Measurements from ENCODE around the gene HS2ST1. TPM values are rescaled to one million over a fixed set of nuclear protein-coding genes. Genes with fewer than 3 reads are reported as not detected.

HS2ST1 gene
- total and polyA plus RNA-seq, 2 experiments from 2014 or later = 6.7 to 17.1 TPM

DNA sequence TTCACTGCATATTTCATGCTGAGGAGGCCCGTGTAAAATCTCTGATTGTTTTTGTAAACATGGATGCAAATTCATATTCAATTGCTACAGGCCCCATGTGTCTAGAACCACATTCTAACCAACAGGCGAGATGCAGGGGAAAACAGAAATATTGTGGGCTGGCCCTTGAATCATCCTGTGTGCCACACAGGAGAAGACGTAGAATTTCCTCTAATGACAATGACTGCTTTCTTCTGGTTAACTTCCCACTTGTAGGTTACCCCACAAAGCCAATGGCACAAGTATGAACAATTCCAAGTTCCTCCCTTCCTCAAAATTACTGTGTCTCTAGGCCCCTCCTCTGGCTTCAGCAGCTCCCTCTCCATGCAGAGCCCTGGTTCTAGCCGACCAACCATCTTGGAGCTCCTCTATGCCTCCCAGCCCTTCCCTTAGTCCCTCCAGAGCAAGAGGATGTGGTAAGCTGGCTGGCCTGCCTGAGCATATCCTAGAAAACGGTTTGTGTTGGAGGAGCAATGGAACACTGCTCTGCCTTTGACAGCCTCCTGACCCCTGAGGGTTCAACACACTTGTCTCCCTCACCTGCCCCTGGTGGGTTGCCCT lies 205.2 kb downstream of the HS2ST1 start:
- no peak overlapping the region for H3K27ac Mint-ChIP-seq

DNA sequence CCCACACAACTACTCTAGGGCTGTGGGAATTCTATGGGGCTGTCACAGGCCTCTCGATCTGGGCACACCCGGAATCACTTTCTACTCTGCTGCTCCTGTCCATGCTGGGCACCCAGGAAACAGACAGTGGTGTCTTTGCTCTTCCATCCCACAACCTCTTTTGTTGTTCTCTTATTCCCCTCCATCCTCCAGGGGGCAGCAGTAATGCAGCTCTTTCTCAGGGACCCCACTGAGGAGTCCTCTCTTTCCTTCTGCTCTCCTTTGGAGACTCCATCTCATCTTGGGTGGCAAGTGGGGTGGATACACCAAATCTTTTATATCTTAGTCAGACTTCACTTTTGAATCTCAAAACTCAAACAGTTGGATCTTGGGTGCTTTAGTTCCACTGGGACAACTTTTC lies 206.3 kb downstream of the HS2ST1 start:
- no peaks in the 10 kb centered on the region for H3K9me3 Mint-ChIP-seq
- H3F3A ChIP-seq (replicated peaks; ENCODE audit: low read depth) = no peaks in the 10 kb centered on the region; the same call in 1 of the 2 replicates
- H3K4me3 ChIP-seq = no peak overlapping the region
- H3K4me2 ChIP-seq = no peak overlapping the region
- H3K9me2 ChIP-seq (ENCODE audit: insufficient read depth) = peaks cover 4% of the 10 kb centered on the region; the same call in 1 of the 2 replicates
- no peak overlapping the region for H2AFZ ChIP-seq
- peaks cover 11% of the 10 kb centered on the region for H3K4me1 Mint-ChIP-seq
- peaks cover 6% of the 10 kb centered on the region for H3K27me3 Mint-ChIP-seq (ENCODE audit: insufficient read depth, low read depth, poor library complexity)
- H3K27ac Mint-ChIP-seq = no peak overlapping the region
- no peak overlapping the region for H3K27ac ChIP-seq (ENCODE audit: low read depth)
- H4K20me1 ChIP-seq (replicated peaks; ENCODE audit: insufficient read depth) = no peaks in the 10 kb centered on the region
- no peaks in the 10 kb centered on the region for H3K27me3 ChIP-seq (ENCODE audit: insufficient read depth)
- no peaks in the 10 kb centered on the region for H3K36me3 Mint-ChIP-seq (ENCODE audit: low read depth)
- H3K4me3 Mint-ChIP-seq = no peak overlapping the region
- no peaks in the 10 kb centered on the region for H3K36me3 ChIP-seq (ENCODE audit: insufficient read depth)
- H3K79me2 ChIP-seq (replicated peaks; ENCODE audit: insufficient read depth) = no peaks in the 10 kb centered on the region
- TF ChIP-seq, protein P1, sequence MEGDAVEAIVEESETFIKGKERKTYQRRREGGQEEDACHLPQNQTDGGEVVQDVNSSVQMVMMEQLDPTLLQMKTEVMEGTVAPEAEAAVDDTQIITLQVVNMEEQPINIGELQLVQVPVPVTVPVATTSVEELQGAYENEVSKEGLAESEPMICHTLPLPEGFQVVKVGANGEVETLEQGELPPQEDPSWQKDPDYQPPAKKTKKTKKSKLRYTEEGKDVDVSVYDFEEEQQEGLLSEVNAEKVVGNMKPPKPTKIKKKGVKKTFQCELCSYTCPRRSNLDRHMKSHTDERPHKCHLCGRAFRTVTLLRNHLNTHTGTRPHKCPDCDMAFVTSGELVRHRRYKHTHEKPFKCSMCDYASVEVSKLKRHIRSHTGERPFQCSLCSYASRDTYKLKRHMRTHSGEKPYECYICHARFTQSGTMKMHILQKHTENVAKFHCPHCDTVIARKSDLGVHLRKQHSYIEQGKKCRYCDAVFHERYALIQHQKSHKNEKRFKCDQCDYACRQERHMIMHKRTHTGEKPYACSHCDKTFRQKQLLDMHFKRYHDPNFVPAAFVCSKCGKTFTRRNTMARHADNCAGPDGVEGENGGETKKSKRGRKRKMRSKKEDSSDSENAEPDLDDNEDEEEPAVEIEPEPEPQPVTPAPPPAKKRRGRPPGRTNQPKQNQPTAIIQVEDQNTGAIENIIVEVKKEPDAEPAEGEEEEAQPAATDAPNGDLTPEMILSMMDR (conservative IDR thresholded peaks at IDR 0.05; ENCODE audit: low read depth in 2 of 2) = peak; percentile 57 to 71
- TF ChIP-seq JUNB (IDR thresholded peaks at IDR 0.05; ENCODE audit: unreplicated experiment) = no peak
- no peak for TF ChIP-seq NANOG (IDR thresholded peaks at IDR 0.05; ENCODE audit: borderline replicate concordance)
- TF ChIP-seq, protein P2, sequence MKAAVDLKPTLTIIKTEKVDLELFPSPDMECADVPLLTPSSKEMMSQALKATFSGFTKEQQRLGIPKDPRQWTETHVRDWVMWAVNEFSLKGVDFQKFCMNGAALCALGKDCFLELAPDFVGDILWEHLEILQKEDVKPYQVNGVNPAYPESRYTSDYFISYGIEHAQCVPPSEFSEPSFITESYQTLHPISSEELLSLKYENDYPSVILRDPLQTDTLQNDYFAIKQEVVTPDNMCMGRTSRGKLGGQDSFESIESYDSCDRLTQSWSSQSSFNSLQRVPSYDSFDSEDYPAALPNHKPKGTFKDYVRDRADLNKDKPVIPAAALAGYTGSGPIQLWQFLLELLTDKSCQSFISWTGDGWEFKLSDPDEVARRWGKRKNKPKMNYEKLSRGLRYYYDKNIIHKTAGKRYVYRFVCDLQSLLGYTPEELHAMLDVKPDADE (IDR thresholded peaks at IDR 0.05) = no peak
- no peak for TF ChIP-seq STAT1 (IDR thresholded peaks at IDR 0.05; ENCODE audit: unreplicated experiment)
- peaks cover 7% of the 10 kb centered on the region; the same call in 1 of the 2 replicates for H3K4me1 ChIP-seq (ENCODE audit: insufficient read depth)
- peak; percentile 60 for DNase-seq (ENCODE audit: low spot score)
- peak; percentile 55 for ATAC-seq

More for the DNA sequence above, 205.2 kb downstream of the HS2ST1 start:
- no peaks in the 10 kb centered on the region for H4K20me1 ChIP-seq (replicated peaks; ENCODE audit: insufficient read depth)
- ATAC-seq (no peak), DNase-seq (ENCODE audit: low spot score) (no peak)
- Mint-ChIP-seq H3K36me3 (ENCODE audit: low read depth) (no peaks in the 10 kb centered on the region; the same call in 2 of the 3 replicates), H3K4me1 (peaks cover 17% of the 10 kb centered on the region), H3K27me3 (ENCODE audit: insufficient read depth, low read depth, poor library complexity) (peaks cover 9% of the 10 kb centered on the region), H3K9me3 (no peaks in the 10 kb centered on the region), H3K4me3 (no peak overlapping the region)
- H3K79me2 ChIP-seq (replicated peaks; ENCODE audit: insufficient read depth) = no peaks in the 10 kb centered on the region
- H3K27me3 ChIP-seq (ENCODE audit: insufficient read depth) = no peaks in the 10 kb centered on the region
- H3K4me1 ChIP-seq (ENCODE audit: insufficient read depth) = peaks cover 7% of the 10 kb centered on the region; the same call in 1 of the 2 replicates
- no peak overlapping the region for H3K4me3 ChIP-seq
- H2AFZ ChIP-seq = no peak overlapping the region
- H3F3A ChIP-seq (replicated peaks; ENCODE audit: low read depth) = no peaks in the 10 kb centered on the region; the same call in 1 of the 2 replicates
- no peaks in the 10 kb centered on the region for H3K36me3 ChIP-seq (ENCODE audit: insufficient read depth)
- H3K9me2 ChIP-seq (ENCODE audit: insufficient read depth) = peaks cover 4% of the 10 kb centered on the region; the same call in 1 of the 2 replicates
- TF ChIP-seq STAT1 (IDR thresholded peaks at IDR 0.05; ENCODE audit: unreplicated experiment) (no peak), JUNB (IDR thresholded peaks at IDR 0.05; ENCODE audit: unreplicated experiment) (no peak), POLR2AphosphoS5 (IDR thresholded peaks at IDR 0.05; ENCODE audit: low read depth) (no peak), EZH2phosphoT487 (IDR thresholded peaks at IDR 0.05; ENCODE audit: unreplicated experiment) (no peak), CREB1 (CRISPR knock-in tag; IDR thresholded peaks at IDR 0.05; ENCODE audit: low read depth) (no peak), ZNF114 (CRISPR knock-in tag; IDR thresholded peaks at IDR 0.05) (no peak)
- TF ChIP-seq, protein P2 (IDR thresholded peaks at IDR 0.05) = no peak
- TF ChIP-seq, protein P3, sequence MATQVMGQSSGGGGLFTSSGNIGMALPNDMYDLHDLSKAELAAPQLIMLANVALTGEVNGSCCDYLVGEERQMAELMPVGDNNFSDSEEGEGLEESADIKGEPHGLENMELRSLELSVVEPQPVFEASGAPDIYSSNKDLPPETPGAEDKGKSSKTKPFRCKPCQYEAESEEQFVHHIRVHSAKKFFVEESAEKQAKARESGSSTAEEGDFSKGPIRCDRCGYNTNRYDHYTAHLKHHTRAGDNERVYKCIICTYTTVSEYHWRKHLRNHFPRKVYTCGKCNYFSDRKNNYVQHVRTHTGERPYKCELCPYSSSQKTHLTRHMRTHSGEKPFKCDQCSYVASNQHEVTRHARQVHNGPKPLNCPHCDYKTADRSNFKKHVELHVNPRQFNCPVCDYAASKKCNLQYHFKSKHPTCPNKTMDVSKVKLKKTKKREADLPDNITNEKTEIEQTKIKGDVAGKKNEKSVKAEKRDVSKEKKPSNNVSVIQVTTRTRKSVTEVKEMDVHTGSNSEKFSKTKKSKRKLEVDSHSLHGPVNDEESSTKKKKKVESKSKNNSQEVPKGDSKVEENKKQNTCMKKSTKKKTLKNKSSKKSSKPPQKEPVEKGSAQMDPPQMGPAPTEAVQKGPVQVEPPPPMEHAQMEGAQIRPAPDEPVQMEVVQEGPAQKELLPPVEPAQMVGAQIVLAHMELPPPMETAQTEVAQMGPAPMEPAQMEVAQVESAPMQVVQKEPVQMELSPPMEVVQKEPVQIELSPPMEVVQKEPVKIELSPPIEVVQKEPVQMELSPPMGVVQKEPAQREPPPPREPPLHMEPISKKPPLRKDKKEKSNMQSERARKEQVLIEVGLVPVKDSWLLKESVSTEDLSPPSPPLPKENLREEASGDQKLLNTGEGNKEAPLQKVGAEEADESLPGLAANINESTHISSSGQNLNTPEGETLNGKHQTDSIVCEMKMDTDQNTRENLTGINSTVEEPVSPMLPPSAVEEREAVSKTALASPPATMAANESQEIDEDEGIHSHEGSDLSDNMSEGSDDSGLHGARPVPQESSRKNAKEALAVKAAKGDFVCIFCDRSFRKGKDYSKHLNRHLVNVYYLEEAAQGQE (IDR thresholded peaks at IDR 0.05; ENCODE audit: unreplicated experiment) = no peak
- no peak overlapping the region for H3K27ac ChIP-seq (ENCODE audit: low read depth)
- no peak overlapping the region for H3K4me2 ChIP-seq
